GM18505 (cell line): ENCODE measurements around the gene IER5L.
A peak's percentile ranks its signal among the peaks of the same experiment; 100 is the strongest.

Source experiments
- ATAC-seq: cut with Tn5 transposase; IDR thresholded peaks from one replicate; pipeline ENCODE4 v1.9.1; 2021; ENCODE audit not compliant: unreplicated experiment
- POLR2A ChIP-seq: IDR thresholded peaks from 4 replicates; pipeline ENCODE4 v1.6.1; 2011; ENCODE audit warnings: borderline replicate concordance; ENCODE audit not compliant: insufficient read depth, insufficient read length; ENCODE audit errors: extremely low read depth

The IER5L gene

GRCh38 chr9:129211686-129212085 lies 33.6 kb upstream of the IER5L start:
- ATAC-seq, result no peak
- no peak for TF ChIP-seq POLR2A

GRCh38 chr9:129210125-129210524 lies 32.1 kb upstream of the IER5L start:
- ATAC-seq, result no peak
- no peak for TF ChIP-seq POLR2A

DNA sequence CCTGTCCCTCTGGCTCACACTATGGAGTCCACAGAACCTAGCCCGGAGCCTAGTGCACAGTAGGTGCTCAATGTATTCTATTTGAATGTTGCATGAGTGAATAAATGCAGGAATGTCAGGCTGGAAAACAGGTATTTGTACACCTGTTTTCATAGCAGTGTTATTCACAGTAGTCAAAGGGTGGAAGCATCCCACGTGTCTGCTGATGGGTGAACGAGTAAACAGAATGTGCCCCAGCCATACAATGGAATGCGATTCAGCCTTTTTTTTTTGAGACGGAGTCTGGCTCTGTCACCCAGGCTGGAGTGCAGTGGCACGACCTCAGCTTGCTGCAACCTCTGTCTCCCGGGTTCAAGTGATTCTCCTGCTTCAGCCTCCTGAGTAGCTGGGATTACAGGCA lies 31.5 kb upstream of the IER5L start:
- ATAC-seq, result no peak
- TF ChIP-seq POLR2A, result no peak

- TF ChIP-seq POLR2A, result no peak
- no peak for ATAC-seq
Observed at GRCh38 chr9:129209109-129209508, 31.0 kb upstream of the IER5L start.

DNA sequence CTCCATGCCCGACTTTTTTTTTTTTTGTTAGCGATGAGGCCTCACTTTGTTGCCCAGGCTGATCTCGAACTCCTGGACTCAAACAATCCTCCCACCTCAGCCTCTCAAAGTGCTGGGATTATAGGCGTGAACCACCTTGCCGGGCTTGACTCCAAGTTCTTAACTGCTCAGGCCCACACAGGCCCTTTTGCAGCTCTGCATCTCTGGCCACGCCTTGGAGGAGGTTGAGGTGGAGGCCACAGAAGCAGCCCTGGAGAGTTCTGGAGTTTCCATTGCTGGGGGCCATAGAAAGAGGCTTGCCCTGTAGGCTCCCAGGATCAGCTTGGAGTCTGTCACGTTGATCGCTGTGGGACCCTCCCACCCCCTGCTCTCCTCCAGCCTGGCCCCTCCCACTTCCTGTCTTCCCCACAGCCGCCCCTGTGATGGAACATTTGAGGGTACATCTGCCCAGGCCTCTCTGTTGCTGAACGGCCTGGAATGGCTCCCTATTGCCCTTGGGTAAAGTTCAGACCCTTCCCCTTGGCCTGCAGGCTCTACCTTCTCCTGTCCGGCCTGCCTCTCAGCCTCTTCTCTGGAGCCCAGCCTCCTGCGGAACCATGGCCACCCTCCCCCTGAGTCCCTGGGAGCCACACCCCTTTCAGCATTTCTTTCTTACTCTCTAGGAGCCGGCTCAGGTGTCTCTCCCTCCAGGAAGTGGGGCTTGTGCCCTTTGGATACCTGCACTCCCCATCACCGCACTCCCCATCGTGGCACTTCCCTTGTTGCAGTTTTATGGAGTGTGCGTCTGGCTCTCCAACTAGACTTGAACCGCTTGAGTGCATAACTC lies 30.4 kb upstream of the IER5L start:
- no peak for ATAC-seq
- TF ChIP-seq POLR2A, result no peak

DNA sequence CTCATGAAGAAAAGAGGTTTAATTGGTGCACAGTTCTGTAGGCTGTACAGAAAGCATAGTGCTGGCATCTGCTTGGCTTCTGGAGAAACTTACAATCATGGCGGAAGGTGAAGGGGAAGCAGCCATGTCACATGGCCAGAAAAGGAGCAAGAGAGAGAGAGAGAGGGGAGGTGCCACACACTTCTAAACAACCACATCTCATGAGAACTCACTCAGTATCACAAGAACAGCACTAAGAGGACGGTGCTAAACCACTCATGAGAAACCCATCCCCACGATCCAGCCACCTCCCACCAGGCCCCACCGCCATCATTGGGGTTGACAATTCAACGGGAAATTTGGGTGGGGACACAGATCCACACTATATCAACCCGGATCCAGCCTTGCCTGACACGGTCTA lies 28.8 kb upstream of the IER5L start:
- no peak for ATAC-seq
- TF ChIP-seq POLR2A, result no peak

DNA sequence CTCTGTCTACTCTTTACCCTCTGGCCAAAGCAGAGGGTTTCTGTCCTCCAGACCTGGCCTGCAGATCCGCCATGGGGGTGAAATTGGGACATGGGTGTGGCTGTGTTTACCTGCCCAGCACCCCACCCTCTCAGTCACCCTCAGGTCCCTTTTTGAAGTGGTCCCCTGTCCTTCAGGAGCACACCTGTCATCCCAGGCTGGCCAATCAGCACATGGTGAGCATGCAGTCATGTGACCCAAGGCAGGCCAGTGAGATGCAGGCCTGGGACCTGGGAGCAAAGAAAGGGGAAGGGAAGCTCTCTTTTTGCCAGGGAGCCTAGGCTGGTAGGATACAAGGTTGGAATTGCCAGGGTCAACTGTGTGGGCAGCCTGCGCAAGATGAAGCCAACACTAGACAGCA lies 28.3 kb upstream of the IER5L start:
- ATAC-seq, result no peak
- TF ChIP-seq POLR2A, result no peak

DNA sequence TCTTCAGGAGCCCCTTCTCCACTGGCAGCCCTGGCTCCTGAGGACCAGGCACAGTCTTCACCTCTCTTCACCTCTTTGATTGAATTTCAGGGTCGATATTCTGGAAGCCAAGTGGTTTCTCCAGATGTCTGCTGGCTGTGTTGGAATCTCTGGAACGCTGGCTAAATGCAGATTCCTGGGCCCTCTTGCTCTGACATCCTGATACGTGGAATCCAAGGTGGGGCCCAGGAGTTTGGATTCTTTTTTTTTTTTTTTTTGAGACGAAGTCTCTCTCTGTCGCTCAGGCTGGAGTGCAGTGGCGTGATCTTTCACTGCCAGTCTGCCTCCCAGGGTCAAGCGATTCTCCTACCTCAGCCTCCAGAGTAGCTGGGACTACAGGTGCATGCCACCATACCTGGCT lies 26.8 kb upstream of the IER5L start:
- no peak for TF ChIP-seq POLR2A
- no peak for ATAC-seq

GRCh38 chr9:129203556-129203909 lies 25.5 kb upstream of the IER5L start:
- no peak for TF ChIP-seq POLR2A
- no peak for ATAC-seq

GRCh38 chr9:129202613-129203555 lies 24.8 kb upstream of the IER5L start:
- ATAC-seq, result peak; percentile 73

DNA sequence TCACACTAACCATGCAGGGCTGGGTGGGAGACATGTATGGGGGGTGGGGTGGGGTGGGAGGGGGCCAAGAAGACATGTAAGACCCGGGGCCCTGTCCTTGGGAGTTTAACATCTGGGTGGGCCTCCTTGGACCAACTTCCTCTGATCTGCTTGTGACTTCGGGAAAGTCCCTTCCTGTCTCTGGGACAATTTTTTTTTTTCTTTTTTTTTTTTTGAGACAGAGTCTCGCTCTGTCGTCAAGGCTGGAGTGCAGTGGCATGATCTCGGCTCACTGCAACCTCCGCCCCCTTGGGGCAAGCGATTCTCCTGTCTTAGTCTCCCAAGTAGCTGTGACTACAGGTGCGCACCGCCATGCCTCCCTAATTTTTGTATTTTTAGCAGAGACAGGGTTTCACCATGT lies 23.8 kb upstream of the IER5L start:
- no peak for ATAC-seq

More at GRCh38 chr9:129202613-129203555, 24.8 kb upstream of the IER5L start:
- no peak for TF ChIP-seq POLR2A

DNA sequence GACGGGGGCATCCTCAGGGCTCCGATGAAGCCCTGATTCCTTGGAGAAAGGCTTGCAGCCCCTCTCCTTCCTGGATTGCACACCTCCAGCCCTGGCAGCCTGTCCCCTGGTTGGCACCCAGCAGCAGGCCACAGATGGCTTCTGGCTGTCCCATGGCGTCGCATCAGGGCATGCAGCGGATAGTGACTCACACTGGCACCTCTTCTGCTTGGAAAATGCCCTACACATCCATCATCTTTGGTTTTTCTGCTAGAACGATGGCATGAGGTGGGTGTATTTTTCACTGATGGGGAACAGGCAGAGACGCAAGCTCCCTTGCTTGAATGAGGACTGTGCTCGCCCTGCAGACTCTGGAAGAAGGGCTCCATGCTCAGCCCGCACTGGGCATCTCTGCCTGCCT lies 23.2 kb upstream of the IER5L start:
- TF ChIP-seq POLR2A, result no peak
- no peak for ATAC-seq

More for the DNA sequence above, 23.8 kb upstream of the IER5L start:
- TF ChIP-seq POLR2A, result no peak

- ATAC-seq, result no peak
- no peak for TF ChIP-seq POLR2A
Observed at GRCh38 chr9:129200255-129200654, 22.2 kb upstream of the IER5L start.

- ATAC-seq, result no peak
- no peak for TF ChIP-seq POLR2A
Observed at GRCh38 chr9:129199044-129199435, 21.0 kb upstream of the IER5L start.
